HG02884 (cell line): ENCODE measurements around the gene SYNE4.
"Not testable (repeated sequence)": the region's sequence is repeated elsewhere in the genome, so short reads cannot be mapped to it uniquely, and the experiment has no call there.

Experiments used
- ATAC-seq: cut with Tn5 transposase; IDR thresholded peaks from one replicate; pipeline ENCODE4 v1.9.1; 2021; ENCODE audit warnings: mild to moderate bottlenecking, moderate library complexity; ENCODE audit not compliant: unreplicated experiment

SYNE4 gene

GRCh38 chr19:35957411-35957810 lies 51.2 kb downstream of the SYNE4 start:
- not testable (repeated sequence) for ATAC-seq

GRCh38 chr19:35955881-35956634 lies 52.6 kb downstream of the SYNE4 start:
- ATAC-seq: no peak
